NCI-H128 (cell line): ENCODE measurements around the gene C1QTNF1.

ENCODE experiments used
- DNase-seq: peaks from one replicate; lab custom pipeline; 2025; ENCODE audit not compliant: unreplicated experiment; lab: John Stamatoyannopoulos, UW

C1QTNF1 gene

DNA sequence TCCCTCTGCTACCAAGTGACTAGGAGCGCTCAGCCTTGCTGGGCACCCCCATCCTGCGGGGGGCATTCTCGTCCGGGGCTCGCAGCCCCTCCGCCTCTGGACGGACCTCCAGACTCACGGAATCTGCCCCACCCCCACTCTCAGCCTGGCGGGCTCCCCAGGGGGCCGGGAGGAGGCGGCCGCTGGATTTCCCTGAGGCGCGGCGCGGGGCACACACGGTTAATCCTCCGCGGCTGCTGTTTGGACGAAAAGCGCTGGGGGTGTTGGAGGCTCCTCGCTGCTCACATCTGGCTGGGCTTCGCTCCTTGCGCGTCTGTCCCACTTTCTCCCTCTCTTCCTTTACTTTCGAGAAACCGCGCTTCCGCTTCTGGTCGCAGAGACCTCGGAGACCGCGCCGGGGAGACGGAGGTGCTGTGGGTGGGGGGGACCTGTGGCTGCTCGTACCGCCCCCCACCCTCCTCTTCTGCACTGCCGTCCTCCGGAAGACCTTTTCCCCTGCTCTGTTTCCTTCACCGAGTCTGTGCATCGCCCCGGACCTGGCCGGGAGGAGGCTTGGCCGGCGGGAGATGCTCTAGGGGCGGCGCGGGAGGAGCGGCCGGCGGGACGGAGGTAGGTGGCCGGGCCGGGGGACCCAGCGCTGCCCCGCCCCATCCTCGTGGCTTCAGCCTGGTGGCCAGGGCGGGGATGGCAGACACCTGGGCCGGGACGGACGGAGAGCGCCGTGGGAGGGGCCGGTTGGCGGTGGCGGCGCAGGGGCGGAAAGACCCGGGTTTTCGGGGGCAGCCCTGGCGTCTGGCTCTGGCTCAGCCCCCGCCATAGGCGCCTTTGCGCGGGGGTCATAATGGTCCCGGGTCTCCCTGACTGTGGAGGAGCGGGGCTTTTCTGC, at the start of gene C1QTNF1:
C1QTNF1 (plus strand) TSS at position 284 of the 886 bp plus-strand sequence. CDS start 19,800 bp downstream, outside the sequence.
- no peak for DNase-seq

DNA sequence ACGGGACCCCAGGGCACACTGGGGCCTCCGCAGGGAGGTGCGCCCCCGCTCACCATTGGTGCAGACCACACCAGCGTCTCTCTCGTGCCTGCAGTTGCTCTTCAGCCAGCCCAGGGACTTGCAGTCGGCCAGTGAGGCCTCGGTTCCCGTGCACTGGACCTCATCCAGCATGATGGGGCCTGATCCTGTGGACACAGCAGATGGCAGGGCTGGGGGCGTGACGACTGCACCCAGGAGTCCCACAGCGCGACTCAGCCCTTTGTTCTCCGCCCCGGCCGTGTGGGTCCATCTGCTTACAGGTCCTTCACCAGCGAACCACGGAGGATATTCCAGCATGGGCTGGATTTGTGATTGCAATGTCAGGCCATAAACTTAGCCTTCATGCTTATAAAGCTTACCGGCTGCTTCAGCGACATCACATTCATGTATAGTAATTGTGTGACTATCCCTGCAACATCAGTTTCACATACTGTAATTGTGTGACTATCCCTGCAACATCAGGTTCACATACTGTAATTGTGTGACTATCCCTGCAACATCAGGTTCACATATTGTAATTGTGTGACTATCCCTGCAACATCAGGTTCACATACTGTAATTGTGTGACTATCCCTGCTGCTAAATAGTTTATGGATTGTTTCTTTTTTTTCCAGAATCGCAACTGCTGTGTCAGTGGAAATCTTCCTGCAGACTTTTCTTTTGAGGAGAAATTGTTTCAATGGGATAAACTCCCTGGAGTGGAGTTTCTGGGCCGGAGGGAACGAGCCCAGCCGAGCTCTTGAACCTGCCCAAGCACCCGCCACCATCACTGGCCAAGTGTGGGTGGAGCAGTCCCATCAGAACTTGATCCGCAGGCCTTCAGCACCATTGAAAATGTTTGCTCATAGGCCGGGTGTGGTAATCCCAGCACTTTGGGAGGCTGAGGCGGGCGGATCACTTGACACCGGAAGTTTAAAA, 49.1 kb upstream of the C1QTNF1 start:
- no peak for DNase-seq

GRCh38 chr17:78976907-78977680, 46.9 kb upstream of the C1QTNF1 start:
- DNase-seq = no peak

- DNase-seq = no peak
These were observed 46.4 kb upstream of the C1QTNF1 start for GRCh38 chr17:78977681-78977943.

GRCh38 chr17:78977997-78978973, 45.7 kb upstream of the C1QTNF1 start:
- DNase-seq = peak; percentile 8

DNA sequence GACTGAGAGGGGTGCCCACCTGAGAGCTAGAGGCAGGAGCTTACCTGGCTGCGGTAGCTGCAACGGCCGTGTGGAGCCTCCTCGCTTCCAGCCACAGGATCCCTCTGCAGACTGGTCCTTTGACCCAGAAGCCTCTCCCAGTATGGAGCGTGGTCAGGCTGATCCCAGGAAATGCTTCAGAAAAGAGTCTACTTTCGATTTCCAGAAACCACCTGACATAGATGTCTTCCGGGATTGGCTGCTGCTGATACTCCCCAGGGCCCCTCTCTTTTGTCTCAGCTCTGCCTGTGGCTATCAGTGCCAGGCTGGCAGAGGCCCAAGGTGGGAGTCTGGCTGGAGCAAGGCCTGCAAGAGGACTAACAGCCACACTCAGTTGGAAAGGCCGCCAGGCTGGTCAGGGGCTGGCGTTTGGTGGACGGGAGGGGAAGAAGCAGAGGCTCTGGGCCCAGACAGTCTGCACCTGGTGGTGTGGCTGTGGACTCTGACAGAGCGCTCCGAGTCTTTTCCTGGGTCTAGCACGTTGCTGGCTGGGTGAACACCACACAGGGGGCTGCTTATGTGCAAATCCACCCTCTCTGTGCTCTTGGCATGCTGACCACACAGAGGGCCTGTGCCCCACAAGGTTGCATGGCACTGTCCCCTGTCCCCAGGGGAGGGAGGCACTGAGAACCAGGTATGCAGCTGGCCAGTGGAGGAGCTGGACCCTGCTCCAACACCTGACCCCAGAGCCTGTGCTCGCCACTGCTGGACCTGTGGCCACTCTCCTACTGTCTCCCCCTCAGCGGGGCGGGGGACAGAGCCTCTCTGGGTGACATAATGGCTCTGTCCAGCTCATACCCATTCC, 44.0 kb upstream of the C1QTNF1 start, which contains the start of gene LGALS3BP:
LGALS3BP (minus strand) TSS at position 144 of the 844 bp plus-strand sequence. CDS start 2,732 bp downstream, outside the sequence.
- peak; percentile 66 for DNase-seq

DNA sequence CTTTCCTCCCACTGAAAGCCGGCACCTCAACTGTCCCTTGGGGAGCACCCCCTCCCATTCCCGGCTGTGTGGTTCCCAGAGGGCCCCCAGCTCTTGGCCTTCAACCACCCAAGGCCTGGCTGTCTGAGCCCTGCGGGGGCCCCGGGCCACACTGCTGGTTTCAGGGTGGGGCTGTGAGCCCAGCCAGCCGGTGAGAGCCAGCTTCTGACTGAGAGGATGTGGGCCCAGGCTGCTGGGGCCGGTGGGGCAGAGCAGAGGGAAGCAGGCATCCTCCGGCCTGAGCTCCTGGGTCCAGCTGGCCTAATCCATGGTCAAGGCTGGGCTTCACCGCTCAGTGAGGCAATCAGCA, 43.4 kb upstream of the C1QTNF1 start:
- DNase-seq = no peak

DNA sequence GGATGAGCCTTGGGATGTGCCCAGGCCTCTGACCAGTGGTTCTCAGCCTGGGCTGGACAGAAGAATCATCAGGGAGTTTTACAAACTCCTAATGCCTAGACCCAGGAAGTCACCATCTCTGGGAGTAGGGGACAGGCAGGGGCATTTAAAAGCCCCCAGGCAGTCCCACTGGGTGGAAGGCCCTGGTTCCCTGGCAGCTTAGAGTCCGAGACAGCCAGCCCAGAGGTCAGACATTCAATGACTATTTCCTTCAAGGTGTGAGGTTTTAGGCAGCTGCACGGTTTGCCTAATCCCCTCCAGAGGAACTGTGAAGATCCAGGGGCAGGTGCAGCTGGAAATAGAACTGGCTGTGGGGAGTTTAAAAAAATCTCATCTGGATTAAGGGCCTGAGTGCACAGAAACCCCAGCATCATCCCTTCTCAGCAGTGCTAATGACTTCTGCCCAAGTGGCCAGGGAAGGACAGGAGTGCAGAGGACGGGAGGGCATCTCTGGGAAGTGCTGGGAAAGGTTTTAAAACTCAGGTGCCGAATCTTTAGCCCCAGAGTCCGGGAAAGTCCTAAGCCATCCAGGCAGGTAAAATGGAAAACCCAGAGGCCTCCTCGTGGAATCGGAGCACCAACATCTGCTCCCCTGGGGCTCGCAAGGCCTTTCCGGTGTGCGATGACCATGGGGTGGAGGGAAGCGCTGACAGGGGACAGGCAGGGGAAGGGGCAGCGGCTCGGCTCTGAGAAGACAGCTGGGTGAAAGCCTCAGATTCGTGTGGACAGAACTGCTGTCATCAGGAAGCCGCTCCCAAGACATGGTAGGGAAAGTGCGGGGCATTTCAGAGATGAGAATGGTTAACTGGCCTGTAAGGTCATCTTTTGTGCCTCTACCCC, 42.7 kb upstream of the C1QTNF1 start:
- no peak for DNase-seq

DNA sequence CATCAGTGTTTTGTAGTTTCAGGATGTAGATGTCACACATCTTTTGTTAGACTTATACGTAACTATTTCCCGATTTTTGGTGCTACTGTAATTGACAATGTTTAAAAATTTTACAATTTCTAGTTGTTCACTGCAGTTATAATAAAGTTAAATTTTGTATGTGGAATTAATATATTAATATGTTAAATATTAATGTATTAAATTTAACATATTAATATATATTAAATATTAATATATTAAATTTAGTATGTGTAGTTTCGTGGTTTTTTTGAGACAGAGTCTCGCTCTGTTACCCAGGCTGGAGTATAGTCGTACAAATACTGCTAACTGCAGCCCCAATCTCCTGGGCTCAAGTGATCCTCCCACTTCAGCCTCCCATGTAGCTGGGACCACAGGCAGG, 38.6 kb upstream of the C1QTNF1 start:
- no peak for DNase-seq

GRCh38 chr17:78986048-78986648, 37.8 kb upstream of the C1QTNF1 start:
- no peak for DNase-seq

- no peak for DNase-seq
These were observed 37.2 kb upstream of the C1QTNF1 start for GRCh38 chr17:78986649-78987328.

DNA sequence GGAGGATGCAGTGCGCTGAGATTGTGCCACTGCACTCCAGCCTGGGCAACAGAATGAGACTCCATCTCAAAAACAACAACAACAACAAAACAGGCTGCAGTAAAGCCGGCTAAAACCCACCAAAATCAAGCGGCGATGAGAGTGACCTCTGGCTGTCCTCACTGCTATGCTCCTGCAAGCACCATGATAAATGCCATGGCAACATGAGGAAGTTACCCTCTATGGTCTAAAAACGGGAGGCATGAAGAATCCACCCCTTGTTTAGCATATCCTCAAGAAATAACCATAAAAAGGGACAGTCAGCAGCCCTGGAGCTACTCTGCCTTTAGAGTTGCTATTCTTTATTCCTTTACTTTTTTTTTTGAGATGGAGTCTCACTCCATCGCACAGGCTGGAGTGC, 35.8 kb upstream of the C1QTNF1 start:
- DNase-seq = no peak

DNA sequence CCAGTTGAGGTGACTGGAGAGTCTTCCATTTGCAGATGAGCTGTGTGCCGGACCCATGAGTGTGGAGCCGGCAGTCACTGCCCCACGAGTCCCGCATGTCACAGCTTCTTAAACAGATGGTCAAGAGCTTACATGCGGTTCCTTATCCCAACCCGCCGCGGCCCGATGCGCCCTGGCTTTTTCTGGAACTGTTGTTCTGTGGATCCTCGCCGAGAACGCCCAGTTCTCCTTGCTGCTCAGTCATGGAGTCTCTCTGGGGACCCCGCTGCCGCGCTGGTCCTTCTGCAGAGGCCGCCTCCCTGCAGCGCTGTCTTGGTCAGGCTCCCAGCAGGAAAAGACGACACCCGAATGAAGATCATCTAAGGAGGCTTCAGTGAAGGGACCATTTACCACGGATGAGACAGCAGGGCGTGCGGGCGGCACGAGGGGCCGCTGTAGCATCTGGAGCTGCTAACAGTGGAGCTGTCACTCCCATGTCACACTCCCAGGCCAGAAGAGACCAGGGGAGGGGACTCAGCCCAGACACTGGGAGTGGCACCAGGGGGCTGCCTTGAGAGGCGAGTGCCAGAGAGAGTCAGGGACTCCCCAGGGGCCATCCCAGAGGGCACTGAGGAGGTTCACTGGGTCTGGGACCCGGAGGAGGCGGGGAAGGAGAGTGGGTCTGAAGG, 33.5 kb upstream of the C1QTNF1 start:
- DNase-seq = no peak

- no peak for DNase-seq
These were observed 32.8 kb upstream of the C1QTNF1 start for GRCh38 chr17:78991017-78991738.

DNA sequence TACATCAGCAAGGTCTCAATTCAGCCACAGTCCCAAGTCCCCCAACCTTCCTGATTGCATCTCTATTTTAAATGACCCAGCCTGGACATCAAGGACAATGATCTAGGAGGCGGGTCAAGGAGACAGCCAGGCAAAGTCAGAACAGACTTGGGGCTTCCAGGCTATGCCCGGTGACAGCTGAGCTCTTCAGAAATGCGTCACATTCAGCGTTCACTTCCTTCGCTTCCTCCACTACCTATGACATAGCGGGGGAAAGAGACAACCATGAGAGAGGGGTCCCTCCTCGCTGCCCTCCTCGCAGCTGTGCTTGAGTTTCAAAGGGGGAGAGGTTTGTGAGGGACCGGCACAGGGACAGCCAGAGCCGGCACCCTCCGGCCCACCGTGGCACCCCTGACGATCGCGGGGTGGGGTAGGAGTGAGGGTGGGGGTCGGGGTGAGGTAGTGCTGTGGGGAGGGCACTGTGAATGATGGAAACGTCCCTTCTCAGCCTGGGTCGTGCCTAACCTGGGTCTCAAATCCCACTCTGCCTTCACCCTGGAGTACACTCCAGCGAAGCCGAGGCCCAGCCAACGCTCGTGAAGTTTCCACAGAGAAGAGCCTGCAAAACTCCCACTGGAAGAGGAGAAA, 31.9 kb upstream of the C1QTNF1 start:
- DNase-seq = no peak
